ENCODE measurements around the gene IFFO2.

- TF ChIP-seq ESRRG (CRISPR knock-in tag; IDR thresholded peaks at IDR 0.05) (no peak), POU6F1 (CRISPR knock-in tag; IDR thresholded peaks at IDR 0.05; ENCODE audit: borderline replicate concordance, low read depth) (no peak), TSHZ2 (CRISPR knock-in tag; IDR thresholded peaks at IDR 0.05) (no peak)
Measured at GRCh38 chr1:18972991-18973390, 16.5 kb upstream of the IFFO2 start.
